Endothelial cell of umbilical vein (primary cell): ENCODE measurements around the gene SERPINB6. TPM values are rescaled to one million over a fixed set of nuclear protein-coding genes. Genes with fewer than 3 reads are reported as not detected.

Experiments used
- BruUV-seq: library from RNA; stranded (reverse); fragments of 400-500 nt; replicated peaks from 2 replicates; lab custom pipeline; 2021; lab: Mats Ljungman, UMichigan
- CTCF ChIA-PET: fragments of 300-600, 350-600 bp; sonication (Branson Sonifier 250); formaldehyde crosslinking; loops from one replicate; lab custom pipeline; 2021; ENCODE audit warnings: antibody characterized with exemption, inconsistent platforms; lab: Charles Lee
- POLR2A ChIA-PET: fragments of 300-600, 350-600 bp; sonication (Branson Sonifier 250); formaldehyde crosslinking; loops from one replicate; lab custom pipeline; 2021; ENCODE audit warnings: antibody characterized with exemption, inconsistent platforms; lab: Charles Lee
- DNase-seq: peaks from one replicate; pipeline ENCODE4 v3.0.0-alpha.2; 2011; ENCODE audit warnings: low read depth, low spot score
- FAIRE-seq: peaks from 2 replicates; lab custom pipeline; 2011; peaks lifted over from hg19 to GRCh38; lab: Jason Lieb, UNC
- H2AFZ ChIP-seq: 2 replicates; pipeline ENCODE4 v1.6.0; 2012; ENCODE audit warnings: low read depth, low read length, control low read depth, inconsistent platforms
- H3K27ac ChIP-seq: 2 replicates; pipeline ENCODE4 v1.5.1; 2011; ENCODE audit warnings: low read depth, mild to moderate bottlenecking, control low read depth, low read length, moderate library complexity; ENCODE audit not compliant: insufficient read depth
- H3K27me3 ChIP-seq, 2 experiments: 2 replicates each; pipeline versions ENCODE4 v1.6.0 to v1.6.1; 2011; ENCODE audit warnings: low read length in 2 of 2, mixed read lengths in 1 of 2; ENCODE audit not compliant: control insufficient read depth in 2 of 2, insufficient read depth in 2 of 2
- H3K36me3 ChIP-seq, 2 experiments: 2 replicates in 1 of 2; 3 replicates in 1 of 2; pipeline ENCODE4 v1.5.1; 2011; ENCODE audit warnings: low read length in 2 of 2, mild to moderate bottlenecking in 1 of 2, moderate library complexity in 1 of 2; ENCODE audit not compliant: control insufficient read depth in 2 of 2, insufficient read depth in 2 of 2; ENCODE audit errors: extremely low read depth in 1 of 2
- H3K4me1 ChIP-seq: 3 replicates; pipeline ENCODE4 v1.5.1; 2011; ENCODE audit warnings: mild to moderate bottlenecking, low read length; ENCODE audit not compliant: control insufficient read depth, insufficient read depth; ENCODE audit errors: extremely low read depth
- H3K4me2 ChIP-seq: 2 replicates; pipeline ENCODE4 v1.6.1; 2011; ENCODE audit warnings: low read length, control low read depth, mixed read lengths; ENCODE audit not compliant: insufficient read depth
- H3K4me3 ChIP-seq, 3 experiments: fragments of 200-600 bp in 1 of 3; sonication (generic), shearing (Covaris generic) in 1 of 3; replicated peaks in 1 of 3; 2 replicates each; pipeline ENCODE4 v1.5.1; 2011 to 2016; ENCODE audit warnings: control low read depth in 3 of 3, low read length in 3 of 3, mild to moderate bottlenecking in 2 of 3, inconsistent platforms in 1 of 3, low read depth in 1 of 3, moderate library complexity in 1 of 3; ENCODE audit not compliant: insufficient read depth in 1 of 3
- H3K79me2 ChIP-seq: 2 replicates; pipeline ENCODE4 v1.6.0; 2012; ENCODE audit warnings: low read length, inconsistent platforms; ENCODE audit not compliant: control insufficient read depth, insufficient read depth
- H3K9ac ChIP-seq: replicated peaks from 2 replicates; pipeline ENCODE3; 2011; ENCODE audit warnings: low read length, control low read depth; ENCODE audit not compliant: insufficient read depth; ENCODE audit errors: extremely low read depth
- H3K9me1 ChIP-seq: replicated peaks from 3 replicates; pipeline ENCODE4 v1.6.0; 2011; ENCODE audit warnings: mild to moderate bottlenecking, low read length; ENCODE audit not compliant: control insufficient read depth, insufficient read depth; ENCODE audit errors: extremely low read depth
- H3K9me3 ChIP-seq: replicated peaks from 2 replicates; pipeline ENCODE4 v1.5.1; 2012; ENCODE audit warnings: low read length, inconsistent platforms; ENCODE audit not compliant: control insufficient read depth, insufficient read depth
- H4K20me1 ChIP-seq: replicated peaks from 2 replicates; pipeline ENCODE3; 2011; ENCODE audit warnings: mild to moderate bottlenecking, low read length; ENCODE audit not compliant: control insufficient read depth, insufficient read depth; ENCODE audit errors: extremely low read depth
- CTCF ChIP-seq, 2 donors: IDR thresholded peaks; 1 replicate in 1 of 2; 2 replicates in 1 of 2; pipeline ENCODE4 v1.5.1; 2011; ENCODE audit warnings: low read length in 2 of 2, mild to moderate bottlenecking in 2 of 2, moderate library complexity in 2 of 2, control low read depth in 1 of 2, inconsistent platforms in 1 of 2, low read depth in 1 of 2; ENCODE audit not compliant: insufficient read depth in 1 of 2; ENCODE audit errors: extremely low read depth in 1 of 2
- EZH2 ChIP-seq: IDR thresholded peaks from 2 replicates; pipeline ENCODE4 v1.6.1; 2012; ENCODE audit warnings: borderline replicate concordance, low read depth, mild to moderate bottlenecking, moderate library complexity, low read length, inconsistent platforms; ENCODE audit not compliant: severe bottlenecking
- FOS ChIP-seq: IDR thresholded peaks from 2 replicates; pipeline ENCODE4 v1.6.1; 2011; ENCODE audit warnings: mild to moderate bottlenecking, low read length, moderate library complexity, borderline replicate concordance; ENCODE audit not compliant: insufficient read depth
- GATA2 ChIP-seq: IDR thresholded peaks from 2 replicates; pipeline ENCODE4 v1.7.0; 2011; ENCODE audit warnings: low read depth, mild to moderate bottlenecking, moderate library complexity, mixed read lengths, low read length; ENCODE audit not compliant: insufficient read length, insufficient read depth
- JUN ChIP-seq: IDR thresholded peaks from 2 replicates; pipeline ENCODE4 v1.6.1; 2011; ENCODE audit warnings: borderline replicate concordance, low read depth; ENCODE audit not compliant: insufficient read length, insufficient read depth
- MAX ChIP-seq: IDR thresholded peaks from 2 replicates; pipeline ENCODE4 v1.6.1; 2011; ENCODE audit not compliant: insufficient read depth, insufficient read length
- MYC ChIP-seq: IDR thresholded peaks from one replicate; pipeline ENCODE4 v1.6.1; 2011; ENCODE audit warnings: mild to moderate bottlenecking, low read depth, low read length
- POLR2A ChIP-seq: IDR thresholded peaks from 2 replicates; pipeline ENCODE4 v1.6.1; 2012; ENCODE audit warnings: low read depth, mild to moderate bottlenecking, control low read depth, low read length
- POLR2AphosphoS5 ChIP-seq: IDR thresholded peaks from 2 replicates; pipeline ENCODE4 v1.6.1; 2012; ENCODE audit warnings: low read depth, mild to moderate bottlenecking, control low read depth, low read length, moderate library complexity; ENCODE audit not compliant: insufficient read depth
- dilution Hi-C: fragments of 300-500 bp; cut with MboI; formaldehyde crosslinking; loops from one replicate; pipeline ENCODE4 v1.15.0; 2019; ENCODE audit warnings: low sequenced_read_pairs; ENCODE audit not compliant: extremely low pct_ligation_motif_present
- intact Hi-C: fragments of 100-400 bp; cut with micrococcal nuclease; formaldehyde crosslinking; loops from one replicate; pipeline ENCODE4 v1.10.0; 2022
- polyA plus RNA-seq, 4 experiments: library from polyadenylated mRNA; depleted of rRNA in 3 of 4; stranded (reverse) in 3 of 4; unstranded in 1 of 4; fragments of >200 nt; gene quantifications; 2 replicates each; pipeline versions ENCODE4 v1.2.1 to v1.2.3, GENCODE V29; 2011 to 2012; ENCODE audit warnings: missing spikeins in 1 of 4
- total RNA-seq: library from RNA; stranded (reverse); gene quantifications from 2 replicates; pipeline ENCODE4 v1.2.3, GENCODE V29; 2021

Gene SERPINB6
- total and polyA plus RNA-seq, 2 donors (not counting 3 experiments of a cell fraction or from before 2014, with no cell fraction given) = 145 to 151 TPM

- POLR2A ChIA-PET = no interaction called here
- peaks cover 16% of the 10 kb centered on the region for H3K79me2 ChIP-seq
- intact Hi-C loops = no loop called here
Observed at GRCh38 chr6:2956930-2957685, 14.3 kb downstream of the SERPINB6 start.

More at GRCh38 chr6:2956930-2957685, 14.3 kb downstream of the SERPINB6 start:
- CTCF ChIA-PET = interaction anchor here (0.6 to 10.3 kb wide), 2 partner anchors 15 to 31 kb away, joined by 3 to 331 read pairs; no protein-coding TSS in a partner anchor
- peaks cover 21% of the 10 kb centered on the region for H3K4me1 ChIP-seq
- DNase-seq (no peak), FAIRE-seq (no peak)
- no peaks in the 10 kb centered on the region for H3K9me1 ChIP-seq
- peaks cover 0 to 14% of the 10 kb centered on the region in 2 experiments for H3K36me3 ChIP-seq
- H2AFZ ChIP-seq = no peak overlapping the region
- H3K4me2 ChIP-seq = no peak overlapping the region
- dilution Hi-C loops = no loop called here
- no peaks in the 10 kb centered on the region for H4K20me1 ChIP-seq
- no peak overlapping the region for H3K27ac ChIP-seq
- no peak overlapping the region for H3K4me3 ChIP-seq
- no peak overlapping the region for H3K9ac ChIP-seq
- no TSS peak for BruUV-seq
- H3K9me3 ChIP-seq = no peaks in the 10 kb centered on the region
- TF ChIP-seq MAX = no peak
- TF ChIP-seq CTCF (IDR thresholded peaks at IDR 0.05; ENCODE audit: extremely low read depth in 1 of 2, insufficient read depth in 1 of 2, low read depth in 1 of 2, low read length in 2 of 2) = no peak
- TF ChIP-seq FOS = no peak
- no peak for TF ChIP-seq EZH2
- no peak for TF ChIP-seq GATA2
- no peak for TF ChIP-seq JUN
- no peak for TF ChIP-seq MYC
- TF ChIP-seq POLR2AphosphoS5 = no peak
- no peak for TF ChIP-seq POLR2A
- H3K27me3 ChIP-seq = no peaks in the 10 kb centered on the region
